Breast epithelium (tissue), 3 donors: ENCODE results near the gene SETDB2.

Experiments
- CTCF ChIP-seq, 3 donors: fragments of 450-650 bp; IDR thresholded peaks; one replicate each; pipeline ENCODE4 v1.5.1; 2016 to 2017; ENCODE audit warnings: antibody characterized with exemption in 3 of 3, mild to moderate bottlenecking in 3 of 3, moderate library complexity in 3 of 3
- POLR2AphosphoS5 ChIP-seq, 3 donors: sonication (generic); formaldehyde crosslinking; IDR thresholded peaks; one replicate each; pipeline ENCODE4 v1.6.1; 2017; ENCODE audit warnings: antibody characterized with exemption in 3 of 3

GRCh38 chr13:49466292-49466838 lies 22.3 kb downstream of the SETDB2 start:
- no peak for TF ChIP-seq POLR2AphosphoS5 (IDR thresholded peaks at IDR 0.05)
- no peak for TF ChIP-seq CTCF (IDR thresholded peaks at IDR 0.05)
